ENCODE measurements around the gene ALDH3B2.

DNA sequence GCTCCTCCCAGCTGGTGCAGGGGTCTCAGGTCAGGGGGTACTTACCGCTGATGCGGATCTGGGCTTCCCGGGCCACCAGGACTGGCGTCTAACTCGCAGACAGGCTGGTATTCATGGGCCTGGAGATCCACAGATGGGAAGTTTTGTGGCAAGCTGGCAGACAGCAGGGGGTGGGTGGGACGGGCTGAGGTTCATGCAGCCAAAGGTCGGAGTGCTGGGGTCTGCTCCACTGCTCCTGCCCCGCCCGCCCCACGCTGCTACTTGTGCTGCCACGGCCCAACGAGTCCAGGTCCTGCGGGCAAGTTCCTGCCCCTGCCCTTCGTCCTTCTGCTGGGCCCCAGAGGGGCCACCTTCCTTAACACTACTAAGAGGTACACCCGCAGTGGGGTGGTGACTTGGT is 27.0 kb downstream of the ALDH3B2 start:
- TF ChIP-seq, protein P1, sequence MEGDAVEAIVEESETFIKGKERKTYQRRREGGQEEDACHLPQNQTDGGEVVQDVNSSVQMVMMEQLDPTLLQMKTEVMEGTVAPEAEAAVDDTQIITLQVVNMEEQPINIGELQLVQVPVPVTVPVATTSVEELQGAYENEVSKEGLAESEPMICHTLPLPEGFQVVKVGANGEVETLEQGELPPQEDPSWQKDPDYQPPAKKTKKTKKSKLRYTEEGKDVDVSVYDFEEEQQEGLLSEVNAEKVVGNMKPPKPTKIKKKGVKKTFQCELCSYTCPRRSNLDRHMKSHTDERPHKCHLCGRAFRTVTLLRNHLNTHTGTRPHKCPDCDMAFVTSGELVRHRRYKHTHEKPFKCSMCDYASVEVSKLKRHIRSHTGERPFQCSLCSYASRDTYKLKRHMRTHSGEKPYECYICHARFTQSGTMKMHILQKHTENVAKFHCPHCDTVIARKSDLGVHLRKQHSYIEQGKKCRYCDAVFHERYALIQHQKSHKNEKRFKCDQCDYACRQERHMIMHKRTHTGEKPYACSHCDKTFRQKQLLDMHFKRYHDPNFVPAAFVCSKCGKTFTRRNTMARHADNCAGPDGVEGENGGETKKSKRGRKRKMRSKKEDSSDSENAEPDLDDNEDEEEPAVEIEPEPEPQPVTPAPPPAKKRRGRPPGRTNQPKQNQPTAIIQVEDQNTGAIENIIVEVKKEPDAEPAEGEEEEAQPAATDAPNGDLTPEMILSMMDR (conservative IDR thresholded peaks at IDR 0.05), result no peak
- TF ChIP-seq ZFX (IDR thresholded peaks at IDR 0.05), result no peak

All from C4-2B (cell line).